SU-DHL-6 (cell line): Measurements from ENCODE around the gene EPHB6.

Source experiments
- H2AFZ ChIP-seq: fragments of 200-600 bp; sonication (generic); 2 replicates; pipeline ENCODE4 v1.6.1; 2014; ENCODE audit warnings: low read depth, mild to moderate bottlenecking, moderate library complexity, mixed read lengths, antibody characterized with exemption, low read length; ENCODE audit not compliant: severe bottlenecking
- H3F3A ChIP-seq: fragments of 200-600 bp; shearing (Covaris generic); 2 replicates; pipeline ENCODE4 v1.6.0; 2016; ENCODE audit warnings: antibody characterized with exemption, mild to moderate bottlenecking; ENCODE audit not compliant: insufficient read depth
- H3K27ac ChIP-seq: fragments of 200-600 bp; sonication (generic); 2 replicates; pipeline ENCODE4 v1.5.1; 2016; ENCODE audit warnings: low read depth, mild to moderate bottlenecking, low read length, moderate library complexity, mixed read lengths
- H3K27me3 ChIP-seq: fragments of 200-600 bp; sonication (generic), shearing (Covaris generic); 2 replicates; pipeline ENCODE4 v1.6.0; 2014; ENCODE audit warnings: mild to moderate bottlenecking, low read length
- H3K36me3 ChIP-seq: fragments of 200-600 bp; sonication (generic); 2 replicates; pipeline ENCODE4 v1.6.1; 2014; ENCODE audit warnings: mild to moderate bottlenecking, low read length, mixed read lengths
- H3K4me2 ChIP-seq: fragments of 300-600, 200-600 bp; shearing (Covaris generic), sonication (generic); 2 replicates; pipeline ENCODE4 v1.6.0; 2014; ENCODE audit warnings: low read length, low read depth, mild to moderate bottlenecking; ENCODE audit not compliant: poor library complexity, severe bottlenecking
- H3K4me3 ChIP-seq: fragments of 200-600 bp; sonication (generic); 2 replicates; pipeline ENCODE4 v1.5.1; 2014; ENCODE audit warnings: antibody characterized with exemption, low read length, mild to moderate bottlenecking, mixed read lengths; ENCODE audit not compliant: insufficient read depth, poor library complexity, severe bottlenecking
- H3K79me2 ChIP-seq: fragments of 200-600 bp; sonication (generic); 2 replicates; pipeline ENCODE4 v1.6.1; 2014; ENCODE audit warnings: mild to moderate bottlenecking, low read length, moderate library complexity; ENCODE audit not compliant: insufficient read depth
- H3K9ac ChIP-seq: fragments of 200-600 bp; sonication (generic); 2 replicates; pipeline ENCODE4 v1.7.0; 2014; ENCODE audit warnings: mild to moderate bottlenecking, low read length
- H3K9me2 ChIP-seq: fragments of 200-600 bp; sonication (generic); replicated peaks from 2 replicates; pipeline ENCODE4 v1.6.1; 2014; ENCODE audit warnings: low read length; ENCODE audit not compliant: insufficient read depth
- H3K9me3 ChIP-seq: fragments of 200-600 bp; sonication (generic); 2 replicates; pipeline ENCODE4 v1.6.1; 2014; ENCODE audit warnings: low read length, mixed read lengths; ENCODE audit not compliant: insufficient read depth
- H4K20me1 ChIP-seq: fragments of 200-600 bp; sonication (generic); 2 replicates; pipeline ENCODE4 v1.6.1; 2014; ENCODE audit warnings: low read depth, mild to moderate bottlenecking, antibody characterized with exemption, low read length, moderate library complexity, mixed read lengths
- EZH2phosphoT487 ChIP-seq: fragments of 200-600 bp; sonication (generic), shearing (Covaris generic); conservative IDR thresholded peaks from 2 replicates; pipeline ENCODE4 v1.6.1; 2018; ENCODE audit warnings: mild to moderate bottlenecking, antibody characterized with exemption, low read length, moderate library complexity, mixed read lengths
- TF ChIP-seq, protein P1 (sequence below): fragments of 200-600 bp; sonication (generic); IDR thresholded peaks from one replicate; pipeline ENCODE4 v1.5.1; 2017; ENCODE audit warnings: antibody characterized with exemption, mild to moderate bottlenecking, low read length, moderate library complexity; ENCODE audit not compliant: insufficient read depth, poor library complexity, severe bottlenecking

EPHB6 gene

DNA sequence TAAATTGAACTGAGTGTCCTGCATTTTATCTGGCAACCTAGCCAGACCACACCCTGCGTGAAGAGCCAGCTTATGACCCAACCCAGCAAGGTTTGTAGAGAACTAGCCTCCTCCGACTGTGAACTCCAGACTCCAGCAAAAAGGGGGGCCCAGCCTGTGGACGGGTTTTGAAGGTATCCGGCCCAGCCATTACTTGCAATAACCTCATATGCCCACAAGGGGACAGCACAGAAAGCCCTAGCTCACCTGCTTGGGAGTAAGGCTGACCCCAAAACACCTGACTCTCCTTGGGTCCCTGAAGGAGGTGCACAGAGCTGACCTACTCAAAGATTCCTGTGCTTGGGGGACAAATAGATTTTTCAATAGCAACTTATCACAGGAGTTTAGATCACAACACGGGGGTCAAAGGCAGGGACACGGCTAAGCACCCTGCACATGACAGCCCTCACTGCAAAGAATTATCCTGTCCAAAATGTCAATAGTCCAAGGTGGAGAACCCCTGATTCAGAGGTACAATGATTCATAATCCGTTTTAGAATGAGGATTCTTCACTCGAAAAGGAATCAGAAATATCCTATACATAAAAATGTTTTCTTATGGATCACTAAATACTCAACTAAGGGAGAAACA lies 26.1 kb downstream of the EPHB6 start:
- H3K79me2 ChIP-seq: no peaks in the 10 kb centered on the region
- H3K9ac ChIP-seq: no peak overlapping the region
- TF ChIP-seq, protein P1, sequence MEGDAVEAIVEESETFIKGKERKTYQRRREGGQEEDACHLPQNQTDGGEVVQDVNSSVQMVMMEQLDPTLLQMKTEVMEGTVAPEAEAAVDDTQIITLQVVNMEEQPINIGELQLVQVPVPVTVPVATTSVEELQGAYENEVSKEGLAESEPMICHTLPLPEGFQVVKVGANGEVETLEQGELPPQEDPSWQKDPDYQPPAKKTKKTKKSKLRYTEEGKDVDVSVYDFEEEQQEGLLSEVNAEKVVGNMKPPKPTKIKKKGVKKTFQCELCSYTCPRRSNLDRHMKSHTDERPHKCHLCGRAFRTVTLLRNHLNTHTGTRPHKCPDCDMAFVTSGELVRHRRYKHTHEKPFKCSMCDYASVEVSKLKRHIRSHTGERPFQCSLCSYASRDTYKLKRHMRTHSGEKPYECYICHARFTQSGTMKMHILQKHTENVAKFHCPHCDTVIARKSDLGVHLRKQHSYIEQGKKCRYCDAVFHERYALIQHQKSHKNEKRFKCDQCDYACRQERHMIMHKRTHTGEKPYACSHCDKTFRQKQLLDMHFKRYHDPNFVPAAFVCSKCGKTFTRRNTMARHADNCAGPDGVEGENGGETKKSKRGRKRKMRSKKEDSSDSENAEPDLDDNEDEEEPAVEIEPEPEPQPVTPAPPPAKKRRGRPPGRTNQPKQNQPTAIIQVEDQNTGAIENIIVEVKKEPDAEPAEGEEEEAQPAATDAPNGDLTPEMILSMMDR: peak; percentile 84
- no peak for TF ChIP-seq EZH2phosphoT487
- H3K9me2 ChIP-seq: no peaks in the 10 kb centered on the region
- no peak overlapping the region for H3K4me2 ChIP-seq
- no peak overlapping the region for H3K4me3 ChIP-seq
- H3K27ac ChIP-seq: no peak overlapping the region
- H3F3A ChIP-seq: no peaks in the 10 kb centered on the region
- H2AFZ ChIP-seq: no peak overlapping the region
- no peaks in the 10 kb centered on the region for H3K27me3 ChIP-seq
- no peaks in the 10 kb centered on the region for H4K20me1 ChIP-seq
- no peaks in the 10 kb centered on the region for H3K9me3 ChIP-seq
- H3K36me3 ChIP-seq: no peaks in the 10 kb centered on the region

DNA sequence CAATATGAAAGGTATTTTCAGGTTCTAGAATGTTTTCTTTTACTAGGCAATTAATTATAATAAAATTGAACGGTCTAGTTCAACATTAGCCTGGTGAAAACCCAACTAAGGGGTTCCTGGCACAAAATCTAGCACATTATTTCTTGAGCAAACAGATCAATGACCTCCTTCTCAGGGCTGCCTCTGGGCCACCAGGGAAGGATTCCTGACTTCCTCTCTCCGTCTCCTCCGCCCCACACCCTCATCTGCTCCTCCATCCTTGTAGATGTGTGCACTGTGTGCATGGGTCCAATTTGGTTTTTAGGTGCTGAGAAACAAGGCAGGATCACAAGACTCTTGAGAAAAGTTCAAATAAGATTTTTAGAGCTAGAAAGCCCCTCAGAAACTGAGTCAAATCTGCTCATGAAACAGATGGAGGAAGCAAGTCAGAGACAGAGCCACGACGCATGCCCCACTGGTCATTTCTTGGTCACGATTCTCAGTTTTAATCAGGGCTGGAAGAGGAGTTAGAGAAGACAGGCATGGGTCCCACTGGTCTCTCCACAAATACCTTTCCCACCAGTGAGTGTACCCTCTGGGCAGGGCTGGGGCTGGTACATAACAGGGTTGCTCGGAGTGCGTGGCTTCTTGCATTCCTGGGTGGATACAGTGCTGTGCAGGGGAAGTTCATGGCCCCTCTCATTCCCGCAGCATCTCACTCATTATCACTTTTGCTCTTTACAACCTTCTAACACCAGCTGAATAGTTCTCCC lies 26.9 kb downstream of the EPHB6 start:
- Histone ChIP-seq H3K36me3 (no peaks in the 10 kb centered on the region), H3F3A (no peaks in the 10 kb centered on the region), H3K27me3 (no peaks in the 10 kb centered on the region), H3K4me3 (no peak overlapping the region), H3K9me2 (no peaks in the 10 kb centered on the region), H3K79me2 (no peaks in the 10 kb centered on the region), H3K4me2 (no peak overlapping the region), H3K9ac (no peak overlapping the region), H3K9me3 (no peaks in the 10 kb centered on the region), H4K20me1 (no peaks in the 10 kb centered on the region), H2AFZ (no peak overlapping the region), H3K27ac (no peak overlapping the region)
- TF ChIP-seq EZH2phosphoT487: no peak
- TF ChIP-seq, protein P1: no peak

DNA sequence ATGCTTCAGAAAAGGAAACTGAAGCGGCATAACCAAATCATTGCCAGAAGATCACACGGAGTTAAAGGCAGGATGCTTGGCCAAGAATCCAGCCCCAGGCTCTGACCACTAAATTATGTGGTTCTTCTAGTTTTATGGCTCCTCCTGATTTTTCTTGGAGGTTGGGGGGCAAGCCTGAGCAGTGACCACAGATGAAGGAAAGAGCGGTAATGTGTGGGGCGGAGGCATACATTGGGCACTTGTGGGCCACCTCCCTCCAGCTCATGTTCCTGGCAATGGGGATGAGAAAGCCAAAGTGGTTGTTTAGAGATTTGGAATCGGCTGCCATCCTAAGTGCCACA lies 27.4 kb downstream of the EPHB6 start:
- H3F3A ChIP-seq: no peaks in the 10 kb centered on the region
- TF ChIP-seq EZH2phosphoT487: no peak
- TF ChIP-seq, protein P1: no peak
- H3K9me3 ChIP-seq: no peaks in the 10 kb centered on the region
- no peak overlapping the region for H3K4me2 ChIP-seq
- no peaks in the 10 kb centered on the region for H3K36me3 ChIP-seq
- H2AFZ ChIP-seq: no peak overlapping the region
- no peaks in the 10 kb centered on the region for H3K27me3 ChIP-seq
- no peak overlapping the region for H3K4me3 ChIP-seq
- no peaks in the 10 kb centered on the region for H3K79me2 ChIP-seq
- no peaks in the 10 kb centered on the region for H4K20me1 ChIP-seq
- no peak overlapping the region for H3K27ac ChIP-seq
- no peak overlapping the region for H3K9ac ChIP-seq
- no peaks in the 10 kb centered on the region for H3K9me2 ChIP-seq
